HG03103 (cell line): Measurements from ENCODE around the gene RAB11FIP3.
"Not testable (repeated sequence)": the region's sequence is repeated elsewhere in the genome, so short reads cannot be mapped to it uniquely, and the experiment has no call there.

Experiments used
- ATAC-seq: cut with Tn5 transposase; IDR thresholded peaks from one replicate; pipeline ENCODE4 v1.9.1; 2021; ENCODE audit warnings: low read depth; ENCODE audit not compliant: unreplicated experiment

Gene RAB11FIP3

DNA sequence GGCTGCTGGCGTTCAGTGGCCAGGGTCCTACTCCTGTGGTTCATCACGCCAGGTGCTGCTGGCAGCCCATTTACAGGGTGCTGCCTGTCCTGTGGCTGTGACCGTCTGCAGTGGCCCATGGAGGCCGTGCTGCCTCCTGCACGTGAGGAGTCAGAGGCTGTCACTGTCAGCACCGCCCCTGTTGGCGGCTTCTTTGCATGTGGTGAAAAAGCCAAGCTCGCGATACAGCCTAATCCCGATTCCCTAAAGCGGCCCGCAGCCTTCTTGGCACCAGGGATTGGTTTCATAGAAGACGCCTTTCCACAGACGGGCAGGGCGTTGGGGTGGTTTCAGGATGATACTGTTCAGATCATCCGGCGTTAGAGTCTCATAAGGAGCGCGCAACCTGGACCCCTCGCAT lies 35.3 kb downstream of the RAB11FIP3 start:
- ATAC-seq: no peak

DNA sequence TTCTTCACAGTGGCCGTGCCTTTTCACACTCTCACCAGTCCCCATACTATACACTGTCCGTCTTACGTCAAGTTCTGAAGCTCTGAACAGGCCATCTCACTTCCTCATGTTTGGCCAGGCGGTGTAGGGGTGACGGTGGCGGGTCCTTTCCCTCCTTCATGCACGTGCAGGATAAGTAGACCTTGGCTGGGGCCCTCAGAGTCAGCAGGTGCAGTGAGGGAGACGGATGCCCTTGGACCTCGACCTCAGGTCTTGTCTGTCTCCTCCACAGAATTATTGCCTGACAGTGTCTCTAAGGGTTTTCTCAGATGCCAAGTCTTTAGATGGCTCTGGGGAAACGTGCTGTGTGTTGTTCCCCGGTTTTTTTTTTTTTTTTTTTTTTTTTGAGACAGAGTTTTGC lies 37.6 kb downstream of the RAB11FIP3 start:
- no peak for ATAC-seq

DNA sequence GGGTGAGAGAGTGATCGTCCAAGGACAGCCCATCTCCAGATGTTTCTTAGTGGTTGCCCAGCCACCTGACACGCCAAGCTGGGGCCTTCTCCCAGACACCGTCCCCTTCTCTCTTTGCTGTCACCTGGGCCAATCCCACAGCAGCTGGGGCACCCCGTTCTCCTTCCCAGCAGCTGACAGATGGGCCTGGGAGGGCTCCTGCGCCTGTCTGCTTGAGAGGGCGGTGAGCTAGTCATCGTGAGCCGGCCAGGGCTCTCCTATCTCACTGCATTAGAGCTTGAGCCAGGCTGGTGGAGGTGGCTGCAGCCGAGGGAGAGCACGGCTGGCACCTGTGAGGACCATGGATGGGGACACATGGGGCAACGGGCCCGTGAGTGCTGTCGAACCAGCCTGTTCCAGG lies 41.2 kb downstream of the RAB11FIP3 start:
- no peak for ATAC-seq

DNA sequence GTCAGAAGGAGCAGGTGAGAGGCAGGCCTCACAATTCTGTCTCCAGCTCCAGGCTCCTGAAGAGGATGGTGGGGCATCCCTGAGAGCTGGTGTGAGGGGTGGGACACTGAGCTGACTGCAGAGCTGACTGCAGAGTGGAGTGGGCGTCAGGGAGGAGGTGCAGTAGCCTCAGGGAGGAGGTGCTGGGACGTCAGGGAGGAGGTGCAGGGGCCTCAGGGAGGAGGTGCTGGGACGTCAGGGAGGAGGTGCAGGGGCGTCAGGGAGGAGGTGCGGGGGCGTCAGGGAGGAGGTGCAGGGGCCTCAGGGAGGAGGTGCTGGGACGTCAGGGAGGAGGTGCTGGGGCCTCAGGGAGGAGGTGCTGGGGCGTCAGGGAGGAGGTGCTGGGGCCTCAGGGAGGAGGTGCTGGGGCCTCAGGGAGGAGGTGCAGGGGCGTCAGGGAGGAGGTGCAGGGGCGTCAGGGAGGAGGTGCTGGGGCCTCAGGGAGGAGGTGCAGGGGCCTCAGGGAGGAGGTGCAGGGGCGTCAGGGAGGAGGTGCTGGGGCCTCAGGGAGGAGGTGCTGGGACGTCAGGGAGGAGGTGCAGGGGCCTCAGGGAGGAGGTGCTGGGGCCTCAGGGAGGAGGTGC lies 41.9 kb downstream of the RAB11FIP3 start:
- not testable (repeated sequence) for ATAC-seq

DNA sequence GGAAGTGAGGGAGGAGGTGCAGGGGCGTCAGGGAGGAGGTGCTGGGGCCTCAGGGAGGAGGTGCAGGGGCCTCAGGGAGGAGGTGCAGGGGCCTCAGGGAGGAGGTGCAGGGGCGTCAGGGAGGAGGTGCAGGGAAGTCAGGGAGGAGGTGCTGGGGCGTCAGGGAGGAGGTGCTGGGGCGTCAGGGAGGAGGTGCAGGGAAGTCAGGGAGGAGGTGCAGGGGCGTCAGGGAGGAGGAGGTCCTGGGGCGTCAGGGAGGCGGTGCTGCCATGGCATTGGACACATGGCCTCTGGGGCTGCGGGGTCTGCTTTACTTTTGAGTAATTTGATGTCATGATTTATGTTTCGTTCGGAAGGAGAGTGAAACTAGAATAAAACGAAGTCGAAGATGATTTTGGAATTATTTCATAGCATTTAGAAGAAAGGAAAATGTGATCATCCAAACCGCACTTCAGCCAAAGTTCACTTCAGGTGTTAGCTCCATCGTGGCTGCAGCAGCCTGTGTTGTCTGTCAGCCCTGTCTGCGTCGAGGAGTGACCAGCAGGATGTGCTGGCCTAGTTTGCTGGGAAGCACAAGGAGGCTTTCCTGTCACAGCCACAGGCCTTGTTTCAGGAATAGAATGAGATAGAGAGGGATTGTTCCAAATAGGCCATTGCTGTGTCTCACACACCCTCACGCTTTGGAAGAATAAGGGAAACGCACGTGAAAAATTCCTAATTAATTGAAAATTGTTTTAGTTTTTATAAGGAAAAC lies 42.8 kb downstream of the RAB11FIP3 start:
- ATAC-seq: no peak

DNA sequence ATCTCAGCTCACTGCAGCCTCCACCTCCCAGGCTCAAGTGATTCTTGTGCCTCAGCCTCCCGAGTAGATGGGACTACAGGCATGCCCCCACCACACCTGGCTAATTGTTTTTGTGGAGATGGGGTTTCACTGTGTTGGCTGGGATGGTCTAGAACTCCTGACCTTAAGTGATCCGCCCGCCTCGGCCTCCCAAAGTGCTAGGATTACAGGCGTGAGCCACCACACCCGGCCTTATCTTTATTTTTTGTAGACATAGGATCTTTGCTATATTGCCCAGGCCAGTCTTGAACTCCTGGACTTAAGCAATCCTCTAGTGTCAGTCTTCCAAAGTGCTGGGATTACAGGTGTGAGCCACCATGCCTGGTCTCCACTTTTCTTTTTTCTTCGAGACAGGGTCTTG lies 44.0 kb downstream of the RAB11FIP3 start:
- not testable (repeated sequence) for ATAC-seq

DNA sequence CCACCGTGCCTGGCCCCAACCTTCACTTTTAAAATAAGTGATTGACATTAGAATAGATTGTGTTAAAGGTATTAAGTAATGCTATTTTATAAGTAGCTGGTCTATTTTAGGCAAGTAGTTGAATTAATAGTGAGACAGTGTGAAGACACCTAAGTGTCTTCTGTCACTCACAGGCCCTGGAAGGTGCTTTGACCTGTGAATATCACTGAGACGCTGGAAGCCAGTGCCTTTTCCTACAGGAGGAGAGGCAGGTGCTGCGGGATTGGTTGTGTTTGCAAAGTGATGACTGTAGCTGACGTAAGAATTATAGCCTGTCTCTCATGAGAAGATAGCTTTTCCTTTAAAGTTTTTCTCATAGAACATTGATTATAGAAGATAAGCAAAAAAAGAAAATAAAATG lies 45.0 kb downstream of the RAB11FIP3 start:
- ATAC-seq: no peak

DNA sequence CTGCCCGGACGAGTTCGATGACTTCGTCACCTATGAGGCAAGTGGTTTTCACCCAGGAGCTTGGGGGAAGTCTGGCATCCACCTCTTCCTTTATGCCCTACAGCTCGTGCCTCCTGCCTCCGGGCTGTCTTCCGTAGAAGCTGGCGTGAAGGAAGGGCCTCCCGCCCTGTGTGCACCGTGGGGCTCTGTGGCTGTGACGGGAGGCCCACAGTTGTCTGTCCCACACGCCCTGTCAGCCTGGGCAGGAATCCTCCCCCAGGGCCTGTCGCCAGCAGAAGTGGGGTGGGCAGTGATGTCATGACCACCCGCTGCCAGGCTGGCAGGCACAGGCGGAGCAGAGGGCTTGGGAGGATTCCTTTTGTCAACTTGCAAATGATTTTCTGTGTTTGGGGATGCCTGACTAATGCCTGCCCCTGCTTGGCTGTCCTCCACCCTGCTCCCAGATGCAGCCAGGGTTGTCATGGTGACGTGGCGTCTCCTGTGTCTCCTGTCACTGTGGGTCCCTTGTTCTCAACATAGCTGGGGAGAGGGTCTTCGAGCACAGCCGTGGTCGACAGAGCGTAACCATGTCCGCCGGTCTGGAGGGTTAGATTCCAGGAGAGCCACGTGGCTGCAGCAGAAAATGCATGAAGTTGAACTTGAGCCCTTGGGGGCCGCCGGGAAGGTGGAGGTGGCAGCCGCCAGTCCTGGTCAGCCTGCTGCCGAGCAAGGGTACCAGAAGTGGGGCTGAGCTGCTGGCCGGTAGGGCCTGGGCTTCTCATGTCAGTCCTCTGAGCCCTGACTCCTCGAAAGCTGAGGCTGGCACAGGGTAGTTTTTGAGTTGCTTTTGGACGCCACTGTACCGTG lies 46.1 kb downstream of the RAB11FIP3 start:
- ATAC-seq: no peak

DNA sequence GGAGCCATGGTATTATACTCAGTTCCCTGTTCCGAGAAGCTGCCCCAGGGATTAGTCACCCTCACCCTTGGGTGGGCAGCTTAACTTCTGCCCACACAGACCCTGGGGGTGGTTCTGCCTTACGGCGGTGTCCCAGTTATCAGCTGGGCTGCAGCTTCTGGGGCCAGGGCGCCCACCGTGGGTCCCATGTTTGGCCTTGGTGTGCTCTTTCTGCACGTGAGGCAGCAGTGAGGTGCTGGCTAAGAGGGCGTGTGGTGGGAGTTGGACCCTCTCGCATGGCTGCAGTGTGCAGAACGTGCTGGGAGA lies 46.7 kb downstream of the RAB11FIP3 start:
- ATAC-seq: no peak

DNA sequence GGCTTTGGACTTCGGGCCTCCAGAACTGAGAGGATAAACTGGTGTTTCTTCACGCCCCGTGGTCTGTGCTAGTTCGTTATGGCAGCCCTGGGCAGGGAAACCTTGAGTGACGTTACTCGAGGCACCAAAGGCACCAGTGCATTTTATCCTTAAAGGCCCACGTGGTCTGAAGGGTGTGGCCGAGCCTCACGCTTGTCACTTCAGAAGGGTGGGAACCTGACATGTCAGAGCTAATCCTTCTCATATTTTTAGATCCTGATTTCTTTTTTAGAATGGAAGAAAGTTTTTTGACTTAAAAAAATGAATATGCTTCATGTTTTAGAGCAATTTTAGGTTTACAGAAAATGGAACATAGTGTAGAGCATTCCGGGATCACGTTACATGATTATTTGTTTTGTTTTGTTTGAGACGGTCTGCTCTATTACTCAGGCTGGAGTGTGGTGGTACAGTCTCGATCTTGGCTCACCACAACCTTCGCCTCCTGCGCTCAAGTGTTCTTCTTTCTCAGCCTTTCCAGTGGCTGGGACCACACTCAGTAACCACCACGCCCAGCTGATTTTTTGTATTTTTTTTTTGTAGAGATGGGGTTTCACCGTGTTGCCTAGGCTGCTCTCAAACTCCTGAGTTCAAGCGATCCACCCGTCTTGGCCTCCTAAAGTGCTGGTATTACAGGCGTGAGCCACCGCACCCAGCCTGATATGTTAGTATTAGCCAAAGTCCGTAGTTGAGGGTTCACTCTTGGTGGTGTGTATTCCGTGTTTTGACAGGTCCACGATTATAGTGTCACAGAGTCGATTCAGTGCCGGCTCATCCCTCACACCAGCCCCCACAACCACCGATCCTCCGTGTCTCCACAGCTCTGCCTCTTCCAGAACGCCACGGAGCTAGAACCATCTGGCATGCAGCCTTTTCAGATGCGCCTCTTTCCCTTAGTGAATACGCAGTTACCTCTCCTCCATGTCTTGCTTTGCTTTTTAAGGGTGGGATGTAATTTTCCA lies 47.9 kb downstream of the RAB11FIP3 start:
- no peak for ATAC-seq

DNA sequence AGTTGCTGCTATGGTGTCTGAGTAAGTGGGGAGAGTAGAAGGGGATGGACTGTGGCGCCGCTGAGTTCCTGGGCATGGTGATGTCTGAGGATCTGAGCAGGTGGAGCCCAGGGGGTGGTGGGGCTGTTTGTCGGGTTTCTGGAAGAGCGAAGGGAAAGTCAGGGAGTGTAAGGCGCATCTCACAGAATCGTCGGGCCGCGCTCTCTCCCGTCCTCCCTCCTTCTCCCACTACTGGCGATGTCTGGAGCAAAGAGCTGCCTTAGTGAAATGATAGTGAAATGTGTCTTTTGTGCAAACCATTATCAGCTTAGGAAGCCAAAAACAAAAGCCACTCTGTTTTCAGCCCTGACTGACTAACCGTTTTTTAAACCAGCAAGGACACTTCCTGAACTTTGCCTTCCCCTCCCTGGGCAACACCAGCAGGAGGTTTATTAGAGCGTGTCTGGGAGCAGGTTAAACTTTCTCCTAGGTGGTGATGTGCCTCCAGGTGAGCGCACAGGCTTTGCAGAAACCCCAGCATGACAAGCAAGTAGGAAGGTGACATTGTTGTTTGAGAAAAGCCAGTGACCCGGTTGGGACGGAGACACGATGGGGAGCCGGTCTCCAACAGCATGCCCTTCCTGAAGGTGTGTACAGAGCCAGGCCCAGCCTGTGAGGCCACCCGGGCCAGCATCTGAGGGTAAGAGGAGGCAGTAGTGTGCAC lies 49.1 kb downstream of the RAB11FIP3 start:
- ATAC-seq: no peak

DNA sequence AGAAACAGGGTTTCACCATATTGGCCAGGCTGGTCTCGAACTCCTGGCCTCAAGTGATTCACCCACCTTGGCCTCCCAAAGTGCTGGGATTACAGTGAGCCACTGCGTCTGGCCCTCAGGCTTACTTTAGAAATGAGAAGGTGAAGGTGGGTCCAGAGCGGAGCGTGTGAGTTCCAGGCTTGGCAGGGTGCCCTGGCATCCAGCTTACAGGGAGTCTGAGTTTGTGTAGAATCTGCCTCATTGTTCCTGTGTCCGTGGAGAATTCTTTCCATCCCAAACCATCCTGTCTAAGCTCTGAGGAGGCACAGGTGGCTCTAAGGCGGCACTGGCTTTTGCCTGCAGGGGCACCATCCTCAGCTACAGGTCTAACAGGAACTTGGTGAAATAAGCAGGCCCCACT lies 50.6 kb downstream of the RAB11FIP3 start:
- no peak for ATAC-seq

DNA sequence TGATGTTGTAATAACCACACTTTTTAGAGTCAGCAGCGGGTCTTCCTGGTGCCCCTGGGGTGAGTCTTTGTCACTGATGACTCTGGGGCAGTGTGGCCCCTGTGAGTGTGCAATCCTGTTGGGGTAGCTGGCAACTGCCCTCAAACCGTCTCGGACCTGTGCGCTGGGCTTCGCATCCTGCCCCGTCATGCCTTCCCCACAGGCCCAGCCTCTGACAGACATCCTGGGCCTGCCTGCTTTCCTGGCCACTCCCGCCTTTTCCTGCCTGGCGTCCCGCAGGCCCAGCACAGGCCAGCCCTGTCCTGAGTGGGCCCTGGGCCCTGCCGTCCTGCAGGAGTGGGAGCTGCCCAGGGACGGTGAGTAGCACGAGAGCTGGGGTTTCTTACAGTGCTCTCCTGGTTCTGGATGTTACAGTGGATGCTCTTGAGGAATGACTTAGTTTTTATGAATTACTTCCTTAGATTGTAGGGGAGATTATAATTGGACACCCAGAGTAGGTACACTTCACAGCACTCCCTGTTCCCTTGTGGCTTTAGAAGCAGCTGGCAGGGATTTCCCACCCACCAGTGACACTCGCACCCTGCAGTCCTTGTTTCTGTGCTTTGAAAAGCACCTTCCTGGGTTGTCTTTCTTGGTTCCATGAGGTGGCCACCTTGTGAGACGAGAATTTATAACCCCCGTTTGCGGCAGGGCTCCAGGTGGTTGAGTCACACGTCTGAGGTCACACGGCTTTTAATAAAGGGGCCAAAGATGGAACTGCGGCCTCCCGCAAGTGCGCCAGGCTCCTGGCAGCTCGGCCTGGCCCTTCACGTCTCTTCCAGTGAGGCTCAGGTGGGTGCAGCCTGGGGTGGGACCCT lies 52.1 kb downstream of the RAB11FIP3 start:
- ATAC-seq: no peak

DNA sequence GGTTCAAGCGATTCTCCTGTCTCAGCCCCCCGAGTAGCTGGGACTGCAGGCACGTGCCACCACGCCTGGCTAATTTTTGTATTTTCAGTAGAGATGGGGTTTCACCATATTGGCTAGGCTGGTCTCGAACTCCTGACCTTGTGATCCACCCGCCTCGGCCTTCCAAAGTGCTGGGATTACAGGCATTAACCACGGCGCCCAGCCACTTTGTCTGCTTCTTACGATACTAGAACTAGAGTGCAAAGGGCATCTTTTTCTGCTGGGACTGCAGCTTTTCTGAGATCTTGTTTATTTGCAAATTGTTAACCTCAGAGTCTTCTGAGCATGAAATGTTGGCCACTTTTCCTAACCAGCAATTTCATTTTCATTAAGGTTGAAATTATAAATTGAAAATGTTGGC lies 52.8 kb downstream of the RAB11FIP3 start:
- ATAC-seq: not testable (repeated sequence)

DNA sequence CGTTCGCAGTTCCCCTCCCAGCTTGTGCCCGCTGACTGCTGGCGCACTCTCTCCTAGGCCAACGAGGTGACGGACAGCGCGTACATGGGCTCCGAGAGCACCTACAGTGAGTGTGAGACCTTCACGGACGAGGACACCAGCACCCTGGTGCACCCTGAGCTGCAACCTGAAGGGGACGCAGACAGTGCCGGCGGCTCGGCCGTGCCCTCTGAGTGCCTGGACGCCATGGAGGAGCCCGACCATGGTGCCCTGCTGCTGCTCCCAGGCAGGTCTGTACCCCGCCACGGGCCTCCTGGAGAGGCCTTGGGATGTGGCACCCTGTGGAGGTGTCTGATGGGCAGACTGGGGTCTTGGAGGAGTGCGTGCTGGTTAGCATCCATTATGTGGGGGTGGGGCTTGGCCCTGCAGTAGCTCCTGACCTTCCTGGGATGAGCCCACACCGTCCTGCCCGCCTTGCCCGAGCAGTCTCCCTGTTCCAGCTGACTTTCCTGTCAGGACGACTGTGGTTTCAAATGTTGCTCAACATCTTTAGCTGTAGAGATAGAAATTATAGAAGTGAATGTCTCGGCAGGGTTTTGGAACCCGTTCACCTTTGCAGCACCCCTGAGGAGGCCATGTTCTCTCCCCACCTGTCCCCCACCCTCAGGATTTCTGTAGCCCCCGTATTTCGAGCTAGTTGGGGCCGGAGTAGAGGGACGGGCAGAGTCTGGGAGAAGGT lies 57.2 kb downstream of the RAB11FIP3 start:
- no peak for ATAC-seq

DNA sequence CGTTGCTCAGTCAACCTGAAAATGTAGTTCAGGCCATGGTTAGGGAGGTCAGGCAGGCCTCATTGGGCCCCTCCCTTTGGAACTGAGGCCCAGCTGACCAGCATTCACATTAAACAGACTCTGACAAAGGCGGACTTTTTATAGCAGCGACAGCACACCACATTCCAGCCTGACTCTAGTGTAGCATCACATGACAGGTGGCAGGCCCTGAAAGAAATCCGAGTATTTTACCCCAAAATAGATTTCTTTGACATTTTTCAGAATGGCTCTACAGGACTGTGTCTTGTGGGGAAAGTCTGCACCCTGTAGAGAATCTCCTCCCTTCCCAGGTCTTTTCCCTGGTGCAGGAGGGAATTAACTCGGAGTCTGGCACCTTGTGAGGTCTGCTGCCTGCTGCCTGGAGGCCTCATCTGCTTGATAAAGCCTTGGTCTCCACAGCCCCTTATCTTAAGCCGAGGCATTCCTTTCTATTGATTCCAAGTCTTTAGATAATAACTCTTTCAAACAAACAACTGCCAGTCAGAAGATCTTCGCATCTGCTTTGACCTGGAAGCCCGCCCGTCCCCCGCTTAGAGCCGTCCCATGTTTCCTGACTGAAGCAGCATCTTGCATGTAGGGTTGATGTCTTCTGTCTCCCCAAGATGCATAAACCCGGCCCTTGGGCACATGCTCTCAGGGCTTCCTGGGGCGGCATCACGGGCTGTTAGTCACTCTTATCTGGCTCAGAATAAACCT lies 58.1 kb downstream of the RAB11FIP3 start:
- no peak for ATAC-seq

DNA sequence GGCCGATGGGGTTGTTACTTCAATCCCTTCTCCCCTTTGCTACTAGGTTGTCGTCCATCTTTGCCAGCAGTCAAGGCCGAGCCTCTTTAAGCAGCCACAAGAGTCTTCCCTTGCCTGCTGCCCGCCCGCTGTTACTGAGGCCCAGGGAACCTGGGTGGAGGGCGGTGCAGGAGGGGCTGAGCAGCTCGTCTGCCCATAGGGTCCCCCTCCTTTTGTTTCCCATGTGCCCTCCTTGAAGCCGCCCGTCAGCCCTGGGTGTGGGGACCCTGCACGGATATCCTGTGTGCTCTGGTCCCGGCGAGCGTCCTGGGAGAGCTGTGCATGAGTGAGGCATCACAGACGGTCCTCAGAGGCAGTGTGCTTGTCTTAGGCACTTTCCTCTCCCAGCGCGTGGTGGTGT lies 64.2 kb downstream of the RAB11FIP3 start:
- no peak for ATAC-seq

DNA sequence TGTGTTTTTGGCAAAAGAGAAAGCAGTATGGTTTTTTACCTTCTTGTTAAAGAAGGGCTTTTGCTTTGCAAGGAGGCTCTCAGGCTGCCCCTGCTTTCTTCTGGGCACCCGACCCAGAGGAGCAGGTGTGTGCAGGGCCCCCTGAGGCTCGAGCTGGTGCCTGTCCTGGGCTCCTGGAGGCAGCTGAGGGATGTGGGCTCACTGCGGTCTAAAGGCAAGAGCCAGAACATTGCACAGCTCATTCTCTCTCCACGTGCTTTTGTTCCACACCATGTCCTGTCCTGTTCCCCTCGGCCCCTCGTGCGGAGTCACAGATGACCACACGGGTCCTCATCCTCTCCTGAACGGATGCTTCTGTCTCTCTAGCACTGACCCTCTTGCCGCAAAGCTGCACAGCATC lies 65.3 kb downstream of the RAB11FIP3 start:
- ATAC-seq: no peak
